Vagina (tissue), 2 donors: ENCODE measurements around the gene POLA1. TPM values are rescaled to one million over a fixed set of nuclear protein-coding genes. Genes with fewer than 3 reads are reported as not detected.

Source experiments
- DNase-seq, 2 donors: peaks; one replicate each; pipeline ENCODE4 v3.0.0-alpha.2; 2017; ENCODE audit errors: extremely low spot score in 2 of 2
- H3K27ac ChIP-seq: fragments of 200-600 bp; sonication (generic); one replicate; pipeline ENCODE4 v1.5.1; 2019
- H3K27me3 ChIP-seq: fragments of 200-600 bp; sonication (generic); one replicate; pipeline ENCODE4 v1.5.1; 2019
- H3K36me3 ChIP-seq, 2 donors: fragments of 200-600 bp; sonication (generic); one replicate each; pipeline ENCODE4 v1.5.1; 2017 to 2019
- H3K4me1 ChIP-seq: fragments of 200-600 bp; sonication (generic); one replicate; pipeline ENCODE4 v1.5.1; 2019
- H3K4me3 ChIP-seq, 2 donors: fragments of 200-600 bp; sonication (generic); 1 replicate in 1 of 2; 2 replicates in 1 of 2; pipeline ENCODE4 v1.5.1; 2016 to 2019
- H3K9me3 ChIP-seq: fragments of 200-600 bp; sonication (generic); one replicate; pipeline ENCODE4 v1.5.1; 2019
- POLR2A ChIP-seq, 2 donors: fragments of 450-650 bp; IDR thresholded peaks; one replicate each; pipeline ENCODE4 v1.6.1; 2017; ENCODE audit warnings: antibody characterized with exemption in 2 of 2, mild to moderate bottlenecking in 2 of 2, moderate library complexity in 2 of 2
- POLR2AphosphoS5 ChIP-seq, 2 donors: sonication (generic); formaldehyde crosslinking; IDR thresholded peaks; one replicate each; pipeline ENCODE4 v1.9.0; 2017; ENCODE audit warnings: antibody characterized with exemption in 2 of 2, mild to moderate bottlenecking in 2 of 2, low read depth in 1 of 2; ENCODE audit not compliant: insufficient read depth in 1 of 2
- intact Hi-C: fragments of 100-400 bp; cut with DNase I; formaldehyde crosslinking; loops from one replicate; pipeline ENCODE4 v1.15.1; 2023
- total RNA-seq: library from RNA; depleted of rRNA; stranded (reverse); fragments of >200 nt; gene quantifications from one replicate; pipeline ENCODE4 v1.2.3, GENCODE V29; 2016
- TF ChIP-seq, protein P1 (sequence below), 3 experiments: fragments of 450-650 bp in 2 of 3; fragments of 200-600 bp in 1 of 3; sonication (generic) in 1 of 3; IDR thresholded peaks; one replicate each; pipeline ENCODE4 v1.5.1; 2017 to 2019; ENCODE audit warnings: antibody characterized with exemption in 3 of 3, mild to moderate bottlenecking in 2 of 3, moderate library complexity in 2 of 3

The POLA1 gene
- total RNA-seq, 1 donor from 2014 or later: 17.2 TPM

DNA sequence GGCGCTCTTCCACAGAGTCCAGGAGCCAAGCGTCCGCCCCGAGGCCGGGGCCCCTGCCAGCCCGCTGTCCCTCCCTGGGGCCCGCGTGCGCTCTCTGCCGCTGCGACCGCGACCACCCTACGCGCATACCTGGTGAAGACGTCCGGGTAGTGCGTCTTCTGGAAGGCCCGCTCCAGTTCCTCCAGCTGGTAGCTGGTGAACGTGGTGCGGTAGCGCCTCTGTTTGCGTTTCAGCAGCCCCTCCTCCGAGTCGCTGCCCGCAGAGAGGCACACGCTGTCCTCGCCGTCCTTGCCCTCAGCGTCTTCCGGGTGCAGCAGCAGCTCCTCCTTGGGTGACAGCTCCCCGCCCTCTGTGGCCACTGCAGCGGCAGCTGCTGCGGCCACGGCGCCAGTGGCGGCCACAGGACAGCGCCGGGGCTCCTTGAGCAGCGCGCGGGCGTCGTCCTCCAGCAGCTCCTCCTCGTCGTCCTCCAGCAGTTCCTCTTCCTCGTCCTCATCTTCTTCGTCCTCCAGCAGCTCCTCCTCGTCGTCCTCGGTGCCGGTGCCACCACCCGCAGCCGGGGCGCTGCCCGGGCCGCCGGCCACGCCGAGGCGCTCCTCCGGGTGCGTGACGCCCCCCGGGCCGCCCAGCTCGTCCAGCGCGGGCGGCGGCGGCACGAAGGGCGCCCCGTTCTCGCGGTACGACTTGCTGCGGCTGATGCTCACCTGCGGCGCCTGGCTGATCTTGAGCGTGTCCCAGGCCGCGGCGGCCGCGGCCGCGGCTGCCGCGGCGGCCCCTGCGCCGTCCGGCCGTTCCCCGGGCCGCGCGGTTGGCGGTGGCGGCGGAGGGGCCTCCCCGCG lies 319.3 kb downstream of the POLA1 start:
- H3K4me1 ChIP-seq: peaks cover 5% of the 10 kb centered on the region
- no peak overlapping the region for H3K27ac ChIP-seq
- intact Hi-C loops: no loop called here
- no peaks in the 10 kb centered on the region for H3K27me3 ChIP-seq
- H3K36me3 ChIP-seq: no peaks in the 10 kb centered on the region
- no peak for DNase-seq
- peak overlapping the region; percentile 19 to 20 for H3K4me3 ChIP-seq
- no peak for TF ChIP-seq POLR2A (IDR thresholded peaks at IDR 0.05)
- TF ChIP-seq POLR2AphosphoS5 (IDR thresholded peaks at IDR 0.05; ENCODE audit: insufficient read depth in 1 of 2, low read depth in 1 of 2): no peak
- TF ChIP-seq, protein P1, sequence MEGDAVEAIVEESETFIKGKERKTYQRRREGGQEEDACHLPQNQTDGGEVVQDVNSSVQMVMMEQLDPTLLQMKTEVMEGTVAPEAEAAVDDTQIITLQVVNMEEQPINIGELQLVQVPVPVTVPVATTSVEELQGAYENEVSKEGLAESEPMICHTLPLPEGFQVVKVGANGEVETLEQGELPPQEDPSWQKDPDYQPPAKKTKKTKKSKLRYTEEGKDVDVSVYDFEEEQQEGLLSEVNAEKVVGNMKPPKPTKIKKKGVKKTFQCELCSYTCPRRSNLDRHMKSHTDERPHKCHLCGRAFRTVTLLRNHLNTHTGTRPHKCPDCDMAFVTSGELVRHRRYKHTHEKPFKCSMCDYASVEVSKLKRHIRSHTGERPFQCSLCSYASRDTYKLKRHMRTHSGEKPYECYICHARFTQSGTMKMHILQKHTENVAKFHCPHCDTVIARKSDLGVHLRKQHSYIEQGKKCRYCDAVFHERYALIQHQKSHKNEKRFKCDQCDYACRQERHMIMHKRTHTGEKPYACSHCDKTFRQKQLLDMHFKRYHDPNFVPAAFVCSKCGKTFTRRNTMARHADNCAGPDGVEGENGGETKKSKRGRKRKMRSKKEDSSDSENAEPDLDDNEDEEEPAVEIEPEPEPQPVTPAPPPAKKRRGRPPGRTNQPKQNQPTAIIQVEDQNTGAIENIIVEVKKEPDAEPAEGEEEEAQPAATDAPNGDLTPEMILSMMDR (IDR thresholded peaks at IDR 0.05): no peak
- no peaks in the 10 kb centered on the region for H3K9me3 ChIP-seq

DNA sequence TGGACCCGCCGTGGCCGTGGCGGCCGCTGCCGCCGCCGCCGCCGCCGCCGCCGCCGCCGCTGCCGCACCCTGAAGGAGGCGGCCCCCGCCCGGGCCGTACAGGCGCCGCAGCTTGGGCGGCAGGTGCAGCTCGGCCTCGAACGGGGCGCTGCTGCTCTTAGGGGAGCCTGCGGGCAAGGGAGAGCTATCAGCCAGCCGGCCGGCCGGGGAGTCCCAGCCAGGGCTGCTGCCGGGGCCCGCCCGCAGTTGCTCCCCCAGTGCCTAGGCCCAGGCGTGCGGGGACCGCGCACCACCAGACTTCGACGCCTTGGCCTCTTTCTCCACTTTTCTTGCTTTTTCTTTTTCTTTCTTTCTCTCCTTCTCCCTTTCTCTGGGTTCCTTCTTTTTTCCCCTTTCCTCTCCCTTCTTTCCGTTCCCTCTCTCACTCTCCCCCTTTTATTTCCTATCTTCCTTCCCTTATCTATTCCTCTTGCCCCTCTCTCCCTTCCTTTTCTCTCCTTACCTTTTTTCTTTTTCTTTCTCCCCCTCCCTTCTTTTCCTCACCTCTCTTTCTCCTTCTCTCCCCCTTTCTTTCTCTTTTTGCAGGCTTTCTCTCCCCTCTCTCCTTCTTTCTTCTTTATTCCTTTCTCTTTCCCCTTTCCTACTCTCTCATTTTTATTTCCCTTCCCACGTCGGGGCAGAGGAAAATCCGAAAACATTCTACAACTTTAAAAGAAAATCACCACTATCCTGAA lies 320.1 kb downstream of the POLA1 start:
- no peaks in the 10 kb centered on the region for H3K36me3 ChIP-seq
- H3K4me3 ChIP-seq: no peak overlapping the region
- DNase-seq: no peak
- no peaks in the 10 kb centered on the region for H3K27me3 ChIP-seq
- H3K4me1 ChIP-seq: peaks cover 5% of the 10 kb centered on the region
- H3K27ac ChIP-seq: no peak overlapping the region
- no peaks in the 10 kb centered on the region for H3K9me3 ChIP-seq
- TF ChIP-seq POLR2AphosphoS5 (IDR thresholded peaks at IDR 0.05; ENCODE audit: insufficient read depth in 1 of 2, low read depth in 1 of 2): no peak
- TF ChIP-seq, protein P1 (IDR thresholded peaks at IDR 0.05): no peak
- no peak for TF ChIP-seq POLR2A (IDR thresholded peaks at IDR 0.05)
- intact Hi-C loops: no loop called here

DNA sequence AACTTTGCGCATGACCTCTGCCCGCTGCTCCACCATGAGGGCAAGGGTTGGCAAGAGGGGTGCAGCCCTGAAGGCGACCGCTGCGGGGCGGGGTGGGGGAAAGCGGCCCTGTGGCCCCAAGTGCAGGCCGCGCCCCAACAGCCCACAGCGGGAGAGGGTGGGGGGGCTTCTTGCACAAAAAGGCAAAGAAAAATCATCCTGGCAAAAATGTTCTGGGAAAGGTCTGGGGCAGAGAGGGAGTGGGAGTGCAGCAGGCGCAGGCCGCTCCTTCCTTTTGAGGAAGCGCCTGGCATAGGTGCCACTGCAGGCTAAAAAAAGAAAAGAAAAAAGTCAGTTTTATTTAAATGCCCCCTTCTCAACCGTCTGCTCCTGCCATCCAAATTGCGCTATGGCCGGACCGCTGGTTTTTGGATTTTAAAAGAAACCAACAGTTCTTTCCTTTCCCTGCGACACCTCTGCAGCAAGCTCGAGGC lies 320.7 kb downstream of the POLA1 start:
- no peak for TF ChIP-seq POLR2A (IDR thresholded peaks at IDR 0.05)
- TF ChIP-seq, protein P1 (IDR thresholded peaks at IDR 0.05): no peak
- no peak for TF ChIP-seq POLR2AphosphoS5 (IDR thresholded peaks at IDR 0.05; ENCODE audit: insufficient read depth in 1 of 2, low read depth in 1 of 2)
- Histone ChIP-seq H3K4me1 (peaks cover 5% of the 10 kb centered on the region), H3K27ac (no peak overlapping the region), H3K27me3 (no peaks in the 10 kb centered on the region), H3K36me3 (no peaks in the 10 kb centered on the region), H3K9me3 (no peaks in the 10 kb centered on the region), H3K4me3 (no peak overlapping the region)
- DNase-seq: no peak
- intact Hi-C loops: no loop called here

DNA sequence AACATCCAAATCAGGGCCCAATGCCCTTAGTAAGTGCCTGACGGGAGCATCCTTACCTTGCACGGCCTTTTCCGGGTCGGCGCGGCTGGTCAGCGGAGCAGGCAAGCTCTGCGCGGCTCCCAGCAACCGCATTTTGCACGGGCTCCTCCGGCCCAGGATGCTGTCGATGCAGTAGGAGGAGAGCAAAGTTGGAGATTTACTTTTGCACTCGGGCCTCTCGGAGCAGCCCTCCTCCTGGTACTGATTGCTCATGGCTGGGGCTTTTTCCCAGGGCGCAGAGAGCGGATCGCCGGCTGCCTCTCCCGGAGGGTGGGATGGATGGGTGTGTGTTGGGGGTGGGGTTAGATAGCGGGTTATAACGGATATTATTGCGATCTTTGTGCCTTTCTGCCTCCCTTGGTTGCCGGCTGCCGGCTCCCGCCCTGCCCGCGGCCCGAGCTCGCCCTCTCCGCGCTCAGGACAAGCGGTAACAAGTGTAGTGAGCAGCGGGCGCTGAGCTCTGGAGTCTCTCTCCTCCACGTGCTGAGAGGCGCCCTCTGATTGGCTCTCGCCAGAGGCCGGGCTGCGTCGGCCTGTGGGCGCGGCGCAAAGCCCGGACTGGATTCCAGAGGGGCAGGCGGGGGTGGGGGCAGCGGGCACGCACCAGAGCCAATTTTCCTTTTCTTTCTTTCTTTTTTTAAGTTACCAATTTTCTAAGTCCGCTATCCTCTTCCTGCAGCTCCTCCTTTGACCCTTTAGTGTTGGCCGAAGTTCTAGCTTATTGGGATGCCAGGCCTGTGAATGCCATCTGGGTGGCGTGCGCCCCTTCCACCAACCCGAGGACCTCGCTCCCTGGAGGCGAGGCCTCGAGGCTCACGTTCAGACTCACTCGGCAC lies 322.0 kb downstream of the POLA1 start, which contains the start of gene ARX:
ARX (minus strand) TSS at position 480 of the 875 bp plus-strand sequence; CDS start at position 252, 228 bp downstream.
- H3K9me3 ChIP-seq: no peaks in the 10 kb centered on the region
- intact Hi-C loops: no loop called here
- H3K4me3 ChIP-seq: no peak within 1 kb of the TSS
- peaks cover under 1% of the 10 kb centered on the region for H3K27me3 ChIP-seq
- H3K4me1 ChIP-seq: peaks cover 11% of the 10 kb centered on the region
- TF ChIP-seq, protein P1 (IDR thresholded peaks at IDR 0.05): no peak
- TF ChIP-seq POLR2AphosphoS5 (IDR thresholded peaks at IDR 0.05; ENCODE audit: insufficient read depth in 1 of 2, low read depth in 1 of 2) (no peak), POLR2A (IDR thresholded peaks at IDR 0.05) (no peak)
- no peaks in the 10 kb centered on the region for H3K36me3 ChIP-seq
- H3K27ac ChIP-seq: no peak within 1 kb of the TSS
- DNase-seq: no peak
